Measurements from ENCODE around the gene CDK5RAP3. TPM values are rescaled to one million over a fixed set of nuclear protein-coding genes. Genes with fewer than 3 reads are reported as not detected.

CDK5RAP3 gene
- total RNA-seq, 1 experiment from 2014 or later: 149 TPM

DNA sequence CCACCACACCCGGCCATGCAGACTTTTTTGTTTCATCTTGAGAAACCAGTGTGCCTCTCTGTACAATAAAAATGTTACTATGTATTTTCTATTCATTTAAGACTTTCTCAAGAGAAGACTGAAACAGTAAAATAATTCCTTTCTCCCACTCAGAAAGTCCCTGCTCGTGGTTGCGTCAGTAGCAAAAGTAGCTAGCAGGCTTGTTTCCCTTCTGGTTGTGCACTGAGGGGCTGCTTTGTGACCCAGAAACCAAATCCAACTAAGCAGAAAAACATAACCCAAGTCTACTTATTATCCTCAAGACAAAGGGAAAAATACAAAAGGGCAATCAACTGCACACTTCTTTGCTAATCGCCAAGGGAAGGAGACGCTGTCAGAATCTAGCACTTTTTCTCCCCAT, 33.0 kb upstream of the CDK5RAP3 start:
- no peak overlapping the region for H3K27ac ChIP-seq (ENCODE audit: insufficient read length, low read depth, low read length)
- WGBS (ENCODE audit: extremely low coverage, insufficient read length, low lambda C conversion rate): no CpG with 5 or more reads among the region's 5 CpGs
- H3K14ac ChIP-seq (ENCODE audit: insufficient read depth, low read length): no peak overlapping the region
- no peak overlapping the region for H3K18ac ChIP-seq (ENCODE audit: insufficient read length, low read depth, low read length)
- Mint-ChIP-seq H3K27ac (no peak overlapping the region), H3K27me3 (ENCODE audit: low read depth) (peaks cover 35% of the 10 kb centered on the region), H3K4me1 (peaks cover 5 to 13% of the 10 kb centered on the region in 2 experiments; a peak in 3 of 4 replicates), H3K36me3 (ENCODE audit: insufficient read depth in 1 of 3, low read depth in 3 of 3) (peaks cover 0 to 3% (median 0%) of the 10 kb centered on the region in 3 experiments; a peak in 2 of 7 replicates), H3K9me3 (no peaks in the 10 kb centered on the region; a peak in 3 of 5 replicates), H3K4me3 (no peak overlapping the region)
- no peaks in the 10 kb centered on the region for H3K4me1 ChIP-seq (ENCODE audit: insufficient read depth, low read length)
- H4K5ac ChIP-seq (ENCODE audit: insufficient read length, low read depth, low read length): no peak overlapping the region
- H3K27me3 ChIP-seq (ENCODE audit: insufficient read depth, low read length): peaks cover 2% of the 10 kb centered on the region; the same call in 1 of the 2 replicates
- no peak overlapping the region for H3K9ac ChIP-seq (ENCODE audit: extremely low read depth, insufficient read length, low read length)
- no peak overlapping the region for H2BK15ac ChIP-seq (ENCODE audit: low read depth, low read length)
- no peak overlapping the region for H2BK5ac ChIP-seq (ENCODE audit: insufficient read length, low read length)
- H2BK120ac ChIP-seq (ENCODE audit: low read depth, low read length, poor library complexity, severe bottlenecking): no peak overlapping the region
- no peak overlapping the region for H2AFZ ChIP-seq (ENCODE audit: low read length)
- peaks cover 9% of the 10 kb centered on the region for H3K23me2 ChIP-seq (ENCODE audit: insufficient read length, low read depth, low read length, poor library complexity, severe bottlenecking)
- no peaks in the 10 kb centered on the region for H4K20me1 ChIP-seq (ENCODE audit: control insufficient read depth, insufficient read depth, insufficient read length)
- no peak overlapping the region for H3K56ac ChIP-seq (ENCODE audit: insufficient read length, low read depth, low read length)
- H4K8ac ChIP-seq (replicated peaks; ENCODE audit: insufficient read length, low read depth, low read length): no peak overlapping the region
- no peaks in the 10 kb centered on the region for H3K79me2 ChIP-seq (ENCODE audit: insufficient read depth, low read length)
- TF ChIP-seq, protein P1, sequence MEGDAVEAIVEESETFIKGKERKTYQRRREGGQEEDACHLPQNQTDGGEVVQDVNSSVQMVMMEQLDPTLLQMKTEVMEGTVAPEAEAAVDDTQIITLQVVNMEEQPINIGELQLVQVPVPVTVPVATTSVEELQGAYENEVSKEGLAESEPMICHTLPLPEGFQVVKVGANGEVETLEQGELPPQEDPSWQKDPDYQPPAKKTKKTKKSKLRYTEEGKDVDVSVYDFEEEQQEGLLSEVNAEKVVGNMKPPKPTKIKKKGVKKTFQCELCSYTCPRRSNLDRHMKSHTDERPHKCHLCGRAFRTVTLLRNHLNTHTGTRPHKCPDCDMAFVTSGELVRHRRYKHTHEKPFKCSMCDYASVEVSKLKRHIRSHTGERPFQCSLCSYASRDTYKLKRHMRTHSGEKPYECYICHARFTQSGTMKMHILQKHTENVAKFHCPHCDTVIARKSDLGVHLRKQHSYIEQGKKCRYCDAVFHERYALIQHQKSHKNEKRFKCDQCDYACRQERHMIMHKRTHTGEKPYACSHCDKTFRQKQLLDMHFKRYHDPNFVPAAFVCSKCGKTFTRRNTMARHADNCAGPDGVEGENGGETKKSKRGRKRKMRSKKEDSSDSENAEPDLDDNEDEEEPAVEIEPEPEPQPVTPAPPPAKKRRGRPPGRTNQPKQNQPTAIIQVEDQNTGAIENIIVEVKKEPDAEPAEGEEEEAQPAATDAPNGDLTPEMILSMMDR (conservative IDR thresholded peaks at IDR 0.05): no peak
- no peak overlapping the region for H2AK5ac ChIP-seq (ENCODE audit: insufficient read length, low read length)
- no peaks in the 10 kb centered on the region for H3K9me3 ChIP-seq (ENCODE audit: control insufficient read depth, low read depth, low read length)
- H3K23ac ChIP-seq (ENCODE audit: insufficient read length, low read depth, low read length): no peak overlapping the region
- no peak overlapping the region for H4K91ac ChIP-seq (ENCODE audit: insufficient read length, low read depth, low read length)
- no peaks in the 10 kb centered on the region for H3K79me1 ChIP-seq (ENCODE audit: insufficient read depth, low read depth, low read length, poor library complexity, severe bottlenecking)
- H3K4ac ChIP-seq (ENCODE audit: low read depth, low read length): no peak overlapping the region
- no peak overlapping the region for H3T11ph ChIP-seq (ENCODE audit: low read length)
- H2BK20ac ChIP-seq (ENCODE audit: low read depth, low read length, poor library complexity, severe bottlenecking): no peak overlapping the region
- H3K4me2 ChIP-seq (ENCODE audit: insufficient read depth, insufficient read length, low read length): no peak overlapping the region
- no peak for DNase-seq
- H2BK12ac ChIP-seq (ENCODE audit: insufficient read length, low read depth, low read length): no peak overlapping the region
